ENCODE measurements around the gene CAMK1D.
A peak's percentile ranks its signal among the peaks of the same experiment; 100 is the strongest.

CAMK1D gene

DNA sequence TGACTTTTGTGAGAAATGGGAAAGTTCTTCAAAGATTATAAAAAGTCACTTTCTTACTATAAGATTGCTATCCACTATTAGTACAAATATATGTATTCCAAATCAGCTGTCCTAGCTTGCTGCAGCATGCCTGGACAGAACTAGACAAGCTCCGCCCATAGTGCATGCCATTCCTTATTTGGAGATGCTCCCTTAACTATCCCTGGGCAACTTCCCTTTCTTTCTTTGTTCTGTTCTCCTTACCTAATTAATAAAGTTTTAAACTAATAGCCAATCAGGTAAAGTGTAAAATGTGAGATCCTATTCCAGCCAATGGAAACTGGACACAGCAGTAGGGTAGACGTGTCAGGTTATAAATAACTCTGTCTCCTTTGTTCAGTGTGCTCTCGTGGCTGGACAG lies 281.9 kb downstream of the CAMK1D start:
- no peak for DNase-seq (ENCODE audit: low read depth)

DNA sequence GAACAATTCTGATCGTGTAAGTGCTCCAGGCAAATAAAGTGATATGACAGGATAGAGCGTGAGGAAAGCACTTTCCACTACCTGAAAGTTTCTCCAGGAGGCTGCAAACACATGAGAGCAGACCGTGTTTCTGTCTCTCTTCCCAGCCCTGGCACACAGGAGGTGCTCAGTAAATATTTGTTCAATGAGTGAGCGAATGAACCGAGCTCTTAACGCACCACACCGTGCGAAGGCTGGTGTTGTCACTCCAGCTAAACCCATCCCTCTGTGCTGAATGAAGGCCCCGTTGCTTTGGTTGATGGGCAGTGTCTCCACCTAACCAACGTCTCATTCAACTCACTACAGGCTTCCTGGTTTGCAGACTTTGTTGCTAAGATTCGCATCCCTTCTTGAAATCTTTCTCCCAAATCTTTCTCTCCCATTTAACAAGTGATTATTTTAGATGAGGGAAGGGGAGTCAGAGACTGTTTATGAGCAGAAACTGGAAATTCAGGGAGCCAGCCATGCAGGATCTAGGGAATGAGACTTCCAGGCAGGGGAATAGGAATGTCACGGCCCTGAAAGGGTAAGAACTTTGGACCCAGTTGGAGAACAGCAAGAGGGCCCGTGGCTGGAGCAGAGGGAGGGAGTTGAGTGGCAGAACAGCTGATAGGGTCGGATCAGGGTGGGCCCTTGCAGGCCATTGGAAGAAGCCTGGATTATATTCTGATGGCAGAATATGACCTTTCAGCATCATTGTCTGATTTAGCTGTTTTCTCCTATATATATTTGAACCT lies 282.6 kb downstream of the CAMK1D start:
- no peak for DNase-seq (ENCODE audit: low read depth)

DNA sequence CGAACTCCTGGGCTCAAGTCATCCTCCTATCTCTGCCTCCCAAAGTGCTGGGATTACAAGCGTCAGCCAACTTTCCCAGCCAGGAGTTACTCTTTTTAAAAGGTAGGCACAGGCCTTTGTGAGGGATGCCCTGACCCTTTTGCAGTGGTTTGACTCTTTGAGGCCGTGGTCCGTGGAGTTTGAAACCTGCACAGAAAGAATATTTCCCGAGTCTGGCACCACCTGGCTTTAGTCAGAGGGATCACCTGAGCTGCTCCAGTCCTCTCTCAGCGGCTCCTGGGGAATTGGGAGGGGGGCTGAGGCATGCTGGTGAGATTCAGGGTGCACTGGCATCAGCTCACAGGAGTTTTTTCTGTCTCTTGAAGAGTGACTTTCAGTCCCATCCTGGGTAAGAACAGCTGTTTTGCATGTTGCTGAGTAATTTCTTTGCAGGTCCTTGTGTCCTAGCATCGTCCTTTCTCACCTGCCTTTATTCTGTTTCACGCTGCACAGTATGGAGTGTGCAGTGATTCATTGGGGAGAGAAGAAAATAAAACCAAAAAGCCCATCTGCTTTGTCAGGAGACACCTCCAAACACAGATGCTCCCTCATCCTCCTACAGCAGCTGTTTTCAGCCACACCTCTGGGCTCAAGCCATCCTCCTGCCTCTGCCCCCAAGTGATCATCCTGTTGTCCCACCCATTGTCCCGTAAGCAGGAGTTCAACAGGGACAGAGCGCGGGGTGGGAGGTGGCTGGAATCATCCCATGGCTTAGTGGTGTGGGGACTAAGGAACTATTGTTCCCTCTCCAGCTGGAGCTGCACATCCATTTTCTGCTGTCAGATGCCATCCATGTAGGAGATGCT lies 284.7 kb downstream of the CAMK1D start:
- no peak for DNase-seq (ENCODE audit: low read depth)

DNA sequence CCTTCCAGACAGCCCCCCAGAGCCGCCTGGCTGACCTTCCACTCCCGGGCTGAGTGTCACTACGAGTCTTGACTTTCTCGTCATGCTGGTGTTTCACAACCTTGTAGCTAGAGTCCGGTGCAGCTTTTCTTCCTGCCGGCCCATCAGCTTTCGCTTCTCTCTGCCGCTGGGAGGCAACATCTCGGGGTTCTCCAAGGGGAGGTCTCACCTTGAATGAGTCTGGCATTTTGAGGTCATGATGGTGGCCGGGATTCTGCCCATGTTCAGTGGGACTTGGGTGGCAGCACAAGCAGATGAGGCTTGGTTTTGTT lies 285.2 kb downstream of the CAMK1D start:
- DNase-seq (ENCODE audit: low read depth): no peak

DNA sequence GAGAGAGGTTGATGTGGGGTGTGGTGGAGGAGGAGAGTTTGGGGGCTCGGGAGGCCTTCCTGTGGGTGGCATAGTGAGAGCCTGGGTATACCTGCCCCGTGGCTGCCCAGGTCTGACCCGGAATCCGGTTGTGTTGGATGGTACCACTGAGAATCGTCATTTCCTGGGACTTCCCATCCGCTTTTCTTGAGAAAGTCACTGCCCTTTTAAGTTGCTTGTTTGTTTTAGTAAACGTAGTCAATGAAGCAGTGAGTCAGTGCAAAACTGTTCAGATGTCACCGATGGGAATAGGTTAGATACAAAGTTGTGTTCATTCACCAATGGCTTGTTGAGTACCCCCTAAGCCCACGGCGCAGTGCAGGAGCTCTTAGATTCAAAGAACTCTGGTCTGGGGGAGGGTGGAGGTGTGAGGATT lies 285.8 kb downstream of the CAMK1D start:
- no peak for DNase-seq (ENCODE audit: low read depth)

DNA sequence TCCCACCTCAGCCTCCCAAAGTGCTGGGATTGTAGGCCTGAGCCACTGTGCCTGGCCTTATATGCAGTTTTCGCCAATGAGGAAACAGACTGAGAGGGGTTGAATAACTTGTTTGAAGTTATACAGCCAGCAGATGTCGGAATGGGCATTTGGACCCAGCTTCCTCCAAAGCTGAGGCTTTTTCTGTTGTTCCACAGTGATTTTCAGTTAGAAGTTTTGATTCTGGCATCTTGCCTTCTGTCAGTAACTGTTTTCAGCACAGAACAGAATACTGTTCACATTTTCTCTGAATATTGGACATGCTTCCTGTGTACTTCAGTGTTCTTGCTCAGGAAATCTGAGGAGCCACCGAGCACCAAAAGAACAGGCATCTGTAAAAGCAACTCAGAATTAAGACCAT lies 287.2 kb downstream of the CAMK1D start:
- DNase-seq (ENCODE audit: low read depth): no peak

DNA sequence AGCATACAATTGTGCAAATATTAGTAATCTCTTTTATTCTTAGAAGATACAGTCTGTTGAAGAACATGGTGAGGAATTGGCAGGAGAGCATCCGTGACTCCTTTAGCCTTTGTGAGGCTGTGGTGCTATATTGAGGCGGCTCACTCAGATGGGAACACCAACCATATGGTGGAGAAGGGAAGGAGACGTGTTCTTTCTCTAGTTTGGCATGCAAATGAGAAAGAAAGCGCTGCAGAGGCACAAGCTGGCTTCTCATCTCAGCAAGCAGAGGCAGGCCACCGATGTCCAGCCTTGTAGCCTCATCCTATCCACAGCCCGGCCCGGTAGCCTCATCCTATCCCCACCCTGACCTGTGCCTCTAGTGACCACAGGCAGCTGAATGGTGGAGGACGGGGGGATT lies 288.3 kb downstream of the CAMK1D start:
- DNase-seq (ENCODE audit: low read depth): no peak

DNA sequence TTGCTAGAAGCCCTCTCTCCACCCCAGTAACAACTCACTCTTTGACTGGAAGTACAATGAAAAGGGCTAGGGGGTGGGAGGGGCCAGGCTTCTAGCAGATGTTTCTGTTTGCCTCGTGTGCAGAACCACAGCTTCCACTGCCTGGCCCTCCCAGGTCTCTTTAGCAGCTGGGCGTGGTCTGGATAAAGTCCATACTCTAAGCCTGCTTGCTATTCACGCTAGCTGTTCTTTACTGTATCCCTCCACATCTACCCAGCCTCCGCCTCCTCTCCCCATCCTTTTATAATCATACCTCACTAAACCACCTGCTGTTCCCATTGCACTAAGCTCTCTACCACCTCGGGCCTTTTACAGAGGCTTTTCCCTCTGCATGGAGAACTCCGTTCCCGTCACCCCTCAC lies 288.8 kb downstream of the CAMK1D start:
- no peak for DNase-seq (ENCODE audit: low read depth)

DNA sequence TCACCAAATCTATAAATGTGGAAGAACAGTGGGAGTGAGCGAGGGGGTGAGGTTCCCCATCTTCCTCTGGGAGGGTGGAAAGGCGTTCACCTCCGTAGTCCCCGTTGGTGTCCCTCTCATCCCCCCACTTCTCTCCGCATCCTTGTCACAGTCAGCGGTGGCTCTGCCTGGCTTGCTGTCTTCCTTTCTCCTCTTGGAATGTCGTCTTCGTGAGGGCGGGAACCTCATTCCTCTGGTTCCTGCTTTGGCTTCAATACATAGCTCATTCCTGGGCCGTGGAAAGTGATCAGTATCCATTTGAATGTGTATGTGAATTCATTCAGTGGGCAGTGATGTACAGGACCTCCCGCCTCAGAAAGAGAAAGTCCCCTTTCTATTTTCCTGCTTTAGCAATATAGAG lies 289.4 kb downstream of the CAMK1D start:
- no peak for DNase-seq (ENCODE audit: low read depth)

DNA sequence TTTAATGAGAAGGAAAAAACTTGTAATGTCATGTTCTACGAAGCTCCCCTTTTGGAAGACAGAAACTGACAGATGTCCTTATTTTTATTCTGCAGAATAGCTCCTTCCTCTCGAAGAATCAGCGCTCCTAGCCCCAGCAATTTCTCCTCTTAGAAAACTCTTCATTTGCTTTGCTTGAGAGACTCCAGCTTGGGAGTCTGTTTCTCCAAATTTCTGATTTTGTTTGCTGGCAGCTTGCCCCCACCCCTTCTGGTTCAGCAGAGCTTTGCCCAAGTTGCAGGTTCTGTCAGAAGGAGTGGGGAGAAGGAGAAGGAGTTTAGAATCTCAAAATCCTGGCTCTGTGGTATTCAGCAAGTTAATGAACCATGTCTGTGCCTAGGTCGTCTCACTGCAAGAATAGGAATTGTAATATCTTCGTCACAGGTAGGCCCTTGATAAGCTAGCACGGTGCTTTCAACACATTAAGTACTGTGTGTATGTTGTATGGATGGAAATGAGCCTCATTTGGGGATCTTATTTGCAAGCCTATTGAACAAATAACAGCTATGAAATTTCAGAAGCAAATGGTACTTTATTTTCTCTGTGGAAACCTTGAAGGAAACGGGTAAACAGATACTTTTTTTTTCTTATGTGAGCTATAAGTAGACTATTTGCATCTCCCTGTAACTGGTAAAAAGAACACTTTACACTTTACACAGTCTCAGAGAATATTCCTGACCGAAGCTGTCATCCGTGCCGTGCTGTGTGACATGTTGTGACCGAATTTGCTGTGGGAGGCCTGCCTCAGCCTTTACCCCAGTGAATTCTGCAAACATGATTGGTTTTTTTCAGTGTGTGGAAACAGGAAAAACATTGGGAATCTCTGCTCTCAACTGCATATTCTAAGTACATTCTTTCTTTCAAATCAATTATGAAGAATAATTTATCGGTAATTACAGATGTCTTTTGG lies 290.9 kb downstream of the CAMK1D start:
- no peak for DNase-seq (ENCODE audit: low read depth)

DNA sequence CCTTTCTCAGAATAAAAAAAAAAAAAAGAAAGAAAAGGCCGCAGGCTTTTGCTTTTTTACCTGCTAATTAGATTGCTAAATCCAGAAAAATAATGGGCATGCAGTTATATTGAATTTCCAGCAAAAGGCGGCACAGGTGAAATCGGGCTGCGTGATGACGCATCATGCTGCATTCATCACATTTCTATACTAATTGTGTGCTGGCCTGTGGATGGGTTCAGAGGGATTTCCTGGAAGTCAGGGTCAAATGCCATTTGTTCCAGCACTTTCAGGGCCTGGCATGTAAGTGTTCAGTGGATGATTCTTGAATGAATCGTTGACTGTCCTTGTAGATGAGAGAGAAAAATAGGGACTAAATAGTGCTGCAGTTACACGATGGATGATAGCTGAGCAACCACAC lies 292.7 kb downstream of the CAMK1D start:
- no peak for DNase-seq (ENCODE audit: low read depth)

DNA sequence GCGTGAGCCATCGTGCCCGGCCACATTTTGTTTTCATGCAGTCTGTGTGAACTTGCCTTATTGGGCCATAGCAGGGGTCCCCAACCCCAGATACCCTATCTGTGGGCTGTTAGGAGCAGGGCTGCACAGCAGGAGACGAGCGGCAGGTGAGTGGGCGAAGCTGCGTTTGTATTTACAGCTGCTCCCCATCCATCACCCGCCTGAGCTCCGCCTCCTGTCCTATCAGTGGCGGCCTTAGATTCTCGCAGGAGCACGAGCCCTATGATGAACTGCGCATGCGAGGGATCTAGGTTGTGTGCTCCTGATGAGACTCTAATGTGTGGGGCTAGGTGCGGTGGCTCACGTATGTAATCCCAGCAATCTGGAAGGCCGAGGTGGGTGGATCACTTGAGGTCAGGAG lies 293.9 kb downstream of the CAMK1D start:
- DNase-seq (ENCODE audit: low read depth): no peak

DNA sequence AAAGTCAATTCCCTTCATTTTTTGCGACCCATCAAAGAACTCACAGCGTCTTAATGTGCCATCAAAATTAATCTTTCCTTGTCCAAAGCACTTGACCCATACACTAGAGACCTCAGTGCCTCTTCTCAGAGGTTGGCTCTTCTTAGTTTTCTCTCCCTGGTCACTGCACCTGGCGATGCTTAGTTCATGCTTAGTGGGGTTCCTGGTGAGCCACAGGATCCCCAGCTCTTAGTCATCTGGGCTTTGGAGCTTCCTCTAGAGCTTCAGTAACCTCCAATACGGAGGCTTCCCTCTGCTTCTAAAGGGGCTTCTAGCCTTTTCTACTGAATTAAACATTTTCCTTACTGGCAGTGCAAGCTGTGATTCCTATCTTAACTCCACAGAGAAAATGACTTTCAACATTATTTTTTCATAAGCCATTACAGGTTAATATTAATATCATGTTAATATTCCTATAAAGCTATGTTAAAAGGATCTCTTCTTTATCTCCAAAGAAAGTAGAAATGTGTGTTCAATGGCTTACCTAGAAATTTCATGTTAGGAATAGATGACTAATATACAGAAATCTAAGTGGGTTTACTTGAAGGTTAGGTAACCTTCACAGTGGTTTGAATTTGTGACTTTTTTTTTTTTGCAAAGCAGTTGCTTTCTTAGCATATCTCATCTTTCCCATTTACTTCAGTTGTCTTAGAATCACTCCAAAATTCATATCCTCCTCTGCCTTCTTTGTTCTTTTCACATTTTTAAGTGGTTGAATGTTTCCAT lies 295.2 kb downstream of the CAMK1D start:
- DNase-seq (ENCODE audit: low read depth): no peak

DNA sequence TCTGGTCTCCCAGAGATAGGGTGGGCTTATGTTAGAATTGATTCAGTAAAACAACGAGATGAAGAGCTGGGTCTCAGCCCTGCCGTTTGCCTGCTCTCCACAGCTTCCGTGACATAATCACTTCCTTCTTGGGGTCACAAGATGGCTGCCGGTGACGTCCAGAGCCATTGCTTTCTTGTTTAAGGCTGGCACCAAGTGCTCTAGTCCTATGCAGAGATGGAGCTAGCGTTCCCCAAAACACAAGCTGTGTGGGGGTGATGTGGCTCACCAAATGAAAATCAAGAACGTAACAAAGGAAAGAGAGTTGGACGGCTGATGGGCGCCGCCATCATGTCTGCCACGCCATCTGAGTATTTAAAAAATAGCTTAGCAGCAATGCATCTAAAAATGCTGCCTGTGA lies 296.1 kb downstream of the CAMK1D start:
- no peak for DNase-seq (ENCODE audit: low read depth)

DNA sequence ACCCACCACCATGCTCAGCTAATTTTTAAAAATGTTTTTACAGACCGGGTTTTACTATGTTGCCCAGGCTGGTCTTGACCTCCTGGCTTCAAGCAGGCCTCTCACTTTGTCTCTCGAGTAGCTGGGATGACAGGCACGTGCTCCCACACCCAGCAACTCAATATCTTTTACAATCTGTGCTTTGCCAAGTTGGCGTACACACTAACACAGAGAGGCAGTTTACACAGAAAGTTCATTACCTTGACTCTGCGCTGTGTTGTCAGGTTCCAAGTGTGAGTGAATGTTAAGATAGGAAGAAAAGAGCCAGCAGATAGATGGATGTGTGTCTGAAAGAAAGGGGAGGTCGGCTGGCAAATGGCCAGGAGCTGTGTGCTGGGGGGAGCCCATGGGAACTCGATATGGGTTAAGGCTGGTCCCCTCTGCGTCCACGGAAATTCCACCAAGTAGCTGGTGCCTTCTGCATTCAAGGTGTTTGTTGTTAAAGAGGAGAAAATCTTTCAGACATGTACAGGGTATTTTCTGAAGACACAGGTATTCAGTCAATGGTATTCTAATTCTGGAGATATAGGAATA lies 299.8 kb downstream of the CAMK1D start:
- DNase-seq (ENCODE audit: low read depth): no peak

DNA sequence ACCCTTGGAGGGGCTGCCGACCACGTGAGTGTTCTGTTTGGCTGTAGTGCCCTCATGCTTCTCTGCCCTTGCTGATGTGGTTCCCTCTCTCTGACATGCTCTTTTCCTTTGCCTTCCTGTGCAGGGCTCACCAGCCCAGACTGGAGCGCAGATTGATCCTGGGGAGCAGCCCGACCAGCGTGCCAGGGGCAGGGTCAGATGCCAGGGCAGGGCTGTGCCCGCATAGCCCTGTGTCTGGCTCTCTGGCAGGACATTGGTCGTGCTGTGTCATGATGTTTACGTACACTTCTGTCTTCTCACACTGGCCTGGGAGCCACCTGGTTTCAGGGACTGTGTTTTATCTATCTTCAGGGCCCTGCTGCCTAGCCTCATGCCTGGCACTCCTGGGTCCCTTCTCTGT lies 300.8 kb downstream of the CAMK1D start:
- DNase-seq (ENCODE audit: low read depth): no peak

DNA sequence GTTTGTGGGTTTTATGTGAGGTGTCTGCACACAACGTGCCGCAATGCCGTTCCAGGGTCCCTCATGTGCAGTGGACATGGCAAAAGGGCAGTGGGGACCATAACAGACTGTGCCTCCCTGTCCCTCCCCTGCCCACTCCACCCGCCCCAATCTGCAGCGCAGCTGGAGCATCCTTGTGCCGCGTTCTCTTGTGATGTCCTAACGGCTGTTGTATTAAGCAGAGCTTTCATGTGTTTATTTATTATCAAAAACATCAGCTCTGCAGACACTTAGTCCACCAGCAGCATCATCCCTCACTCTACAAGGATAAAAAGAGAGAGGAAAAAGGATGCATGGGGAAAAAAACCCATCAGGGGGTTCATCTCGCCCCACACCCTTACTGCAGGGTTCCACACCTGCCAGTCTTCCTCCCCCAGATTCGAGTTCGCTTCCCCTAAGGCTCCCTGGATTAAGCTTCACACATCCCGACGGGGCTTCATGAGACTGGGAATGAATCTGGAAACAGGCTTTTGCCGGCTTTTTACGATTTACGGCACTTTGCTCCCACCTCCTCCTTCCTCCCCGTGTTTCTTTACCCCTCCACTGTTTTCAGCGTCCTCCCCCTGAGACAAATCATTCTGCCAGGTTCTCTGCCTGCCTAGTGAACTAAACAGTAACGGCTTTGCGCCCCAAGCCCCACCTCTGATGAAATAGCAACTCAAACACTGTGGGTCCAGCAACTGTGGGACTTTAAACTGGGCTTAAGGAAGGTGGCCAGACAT lies 301.4 kb downstream of the CAMK1D start:
- DNase-seq (ENCODE audit: low read depth): no peak

DNA sequence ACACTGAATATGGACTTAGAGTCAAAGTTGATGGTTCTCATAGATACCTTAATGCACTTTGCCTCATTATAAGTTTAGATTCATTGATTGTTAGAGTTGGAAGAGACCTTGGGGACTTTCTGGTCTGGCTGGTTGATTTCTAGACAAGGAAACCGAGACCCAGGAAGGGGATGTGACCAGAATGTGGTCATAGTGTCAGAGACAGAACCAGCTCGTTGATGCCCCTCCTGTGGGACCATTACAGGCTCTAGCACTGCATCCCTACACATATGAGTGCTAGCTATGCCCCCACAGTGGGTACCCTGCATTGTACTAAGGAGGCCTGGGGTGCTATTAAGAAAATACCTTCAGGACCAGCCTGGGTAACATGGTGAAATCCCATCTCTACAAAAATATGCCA lies 306.6 kb downstream of the CAMK1D start:
- no peak for DNase-seq (ENCODE audit: low read depth)

DNA sequence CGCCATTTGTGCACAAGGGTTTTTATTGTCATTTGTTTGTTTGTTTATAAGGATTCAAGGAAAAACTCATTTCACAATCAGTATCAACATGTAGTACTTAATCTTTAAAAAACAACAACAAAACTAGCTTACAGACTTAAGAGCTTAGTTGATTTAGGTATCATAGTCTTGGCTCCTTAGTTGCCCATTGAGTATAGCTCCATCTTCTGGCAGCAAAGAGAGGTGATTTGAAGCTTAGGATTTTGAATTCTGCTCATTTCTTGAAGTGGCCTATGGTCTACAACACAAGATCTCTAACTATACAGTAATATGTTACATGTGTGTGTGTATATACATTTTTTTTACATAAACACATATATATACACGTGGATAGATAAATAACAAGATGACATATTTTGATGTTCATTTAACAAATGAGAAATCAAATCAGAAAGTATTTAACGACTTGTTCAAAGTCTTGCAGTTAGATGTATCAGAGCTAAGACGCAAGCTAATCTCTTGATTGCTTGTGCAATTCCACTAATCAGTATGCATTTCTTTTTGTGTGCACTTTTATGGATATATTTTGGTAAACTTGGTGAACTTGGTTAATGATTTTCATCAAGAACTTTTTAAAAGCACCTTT lies 307.3 kb downstream of the CAMK1D start:
- DNase-seq (ENCODE audit: low read depth): peak; percentile 10

DNA sequence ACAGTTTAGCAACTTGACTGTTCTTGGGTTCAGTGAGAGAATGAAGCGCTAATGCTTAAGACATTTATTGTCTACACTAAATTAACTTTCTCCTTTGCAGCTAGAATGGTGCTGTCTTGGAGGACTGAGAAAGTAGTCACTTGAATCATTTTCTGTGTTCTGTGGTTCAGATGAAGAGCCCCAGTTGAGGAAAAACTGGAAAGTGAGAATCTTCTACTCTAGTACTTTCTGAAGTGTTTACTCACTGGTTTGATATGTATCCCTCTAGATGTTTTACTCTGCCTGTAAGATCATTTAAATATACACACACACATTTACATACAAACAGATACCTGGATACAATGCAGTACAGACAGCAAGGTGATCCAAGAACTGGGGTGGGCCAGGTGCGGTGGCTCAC lies 308.1 kb downstream of the CAMK1D start:
- no peak for DNase-seq (ENCODE audit: low read depth)

Data from GM04503 (cell line).